IMR-90 (cell line): ENCODE measurements around the gene TFDP2. TPM values are rescaled to one million over a fixed set of nuclear protein-coding genes. Genes with fewer than 3 reads are reported as not detected.

ENCODE experiments used
- ATAC-seq: fragments of 200-7000 bp; cut with Tn5 transposase; 2 replicates; pipeline ENCODE4 v1.9.1; 2020; ENCODE audit warnings: low read depth, mild to moderate bottlenecking, moderate library complexity
- BruUV-seq: library from RNA; stranded (reverse); fragments of 400-500 nt; replicated peaks from 2 replicates; lab custom pipeline; 2021; lab: Mats Ljungman, UMichigan
- CTCF ChIA-PET: fragments of 300-600 bp; formaldehyde crosslinking; extraction: SDS; loops from one replicate; lab custom pipeline; 2021; ENCODE audit warnings: antibody characterized with exemption; lab: Yijun Ruan, JAX
- POLR2A ChIA-PET: fragments of 300-600 bp; sonication (Branson Sonifier 250); formaldehyde crosslinking; loops from one replicate; lab custom pipeline; 2022; ENCODE audit warnings: antibody characterized with exemption; ENCODE audit not compliant: unreplicated experiment; lab: Charles Lee
- DNase-seq: peaks from one replicate; pipeline ENCODE4 v3.0.0; 2013
- H2AFZ ChIP-seq: replicated peaks from 2 replicates; pipeline ENCODE3; 2013; ENCODE audit warnings: low read length, mild to moderate bottlenecking; ENCODE audit not compliant: poor library complexity
- H2AK5ac ChIP-seq: 2 replicates; pipeline ENCODE4 v1.6.1; 2013; ENCODE audit warnings: low read depth, low read length, inconsistent platforms
- H2AK9ac ChIP-seq: replicated peaks from 2 replicates; pipeline ENCODE3; 2013; ENCODE audit warnings: mild to moderate bottlenecking, low read depth, low read length, moderate library complexity; ENCODE audit not compliant: poor library complexity
- H2BK120ac ChIP-seq: 2 replicates; pipeline ENCODE4 v1.6.1; 2013; ENCODE audit warnings: low read depth, low read length, inconsistent platforms
- H2BK15ac ChIP-seq: 3 replicates; pipeline ENCODE4 v1.6.1; 2013; ENCODE audit warnings: low read depth, low read length, inconsistent platforms
- H2BK20ac ChIP-seq: 2 replicates; pipeline ENCODE4 v1.6.1; 2013; ENCODE audit warnings: low read depth, mild to moderate bottlenecking, inconsistent platforms, low read length, moderate library complexity
- H2BK5ac ChIP-seq: 2 replicates; pipeline ENCODE4 v1.6.1; 2013; ENCODE audit warnings: mild to moderate bottlenecking, low read depth, low read length, inconsistent platforms; ENCODE audit not compliant: poor library complexity, severe bottlenecking
- H3K14ac ChIP-seq: replicated peaks from 2 replicates; pipeline ENCODE4 v1.6.1; 2013; ENCODE audit warnings: low read depth, low read length, inconsistent platforms
- H3K18ac ChIP-seq: 2 replicates; pipeline ENCODE4 v1.6.1; 2013; ENCODE audit warnings: low read depth, low read length, control low read depth
- H3K23ac ChIP-seq: 2 replicates; pipeline ENCODE4 v1.6.1; 2013; ENCODE audit warnings: low read depth, low read length, inconsistent platforms
- H3K27ac ChIP-seq: 2 replicates; pipeline ENCODE4 v1.5.1; 2013; ENCODE audit warnings: mild to moderate bottlenecking, control low read depth, low read length; ENCODE audit not compliant: insufficient read depth
- H3K27me3 ChIP-seq: 2 replicates; pipeline ENCODE4 v1.6.1; 2013; ENCODE audit warnings: low read length; ENCODE audit not compliant: control insufficient read depth, insufficient read depth
- H3K36me3 ChIP-seq: 2 replicates; pipeline ENCODE4 v1.6.1; 2013; ENCODE audit warnings: low read length, mixed read lengths; ENCODE audit not compliant: control insufficient read depth, insufficient read depth
- H3K4ac ChIP-seq: 2 replicates; pipeline ENCODE4 v1.6.1; 2013; ENCODE audit warnings: low read depth, low read length, inconsistent platforms
- H3K4me1 ChIP-seq: 2 replicates; pipeline ENCODE4 v1.6.1; 2013; ENCODE audit warnings: low read length, mixed read lengths; ENCODE audit not compliant: control insufficient read depth, insufficient read depth
- H3K4me2 ChIP-seq: 2 replicates; pipeline ENCODE4 v1.6.1; 2013; ENCODE audit warnings: low read depth, mild to moderate bottlenecking, control low read depth, low read length, moderate library complexity
- H3K4me3 ChIP-seq: 2 replicates; pipeline ENCODE4 v1.5.1; 2013; ENCODE audit warnings: low read depth, mild to moderate bottlenecking, control low read depth, low read length, moderate library complexity; ENCODE audit not compliant: insufficient read depth
- H3K56ac ChIP-seq: 2 replicates; pipeline ENCODE4 v1.6.1; 2013; ENCODE audit warnings: low read length, inconsistent platforms; ENCODE audit not compliant: insufficient read depth; ENCODE audit errors: extremely low read depth
- H3K79me1 ChIP-seq, 2 experiments: 2 replicates each; pipeline ENCODE4 v1.6.1; 2013; ENCODE audit warnings: low read length in 2 of 2, inconsistent platforms in 1 of 2, low read depth in 1 of 2
- H3K9ac ChIP-seq: 2 replicates; pipeline ENCODE4 v1.6.1; 2013; ENCODE audit warnings: low read depth, low read length, control low read depth
- H3K9me1 ChIP-seq: 2 replicates; pipeline ENCODE4 v1.6.1; 2013; ENCODE audit warnings: low read length, inconsistent platforms; ENCODE audit not compliant: insufficient read depth
- H3K9me3 ChIP-seq: 2 replicates; pipeline ENCODE4 v1.6.1; 2013; ENCODE audit warnings: low read length; ENCODE audit not compliant: control insufficient read depth, insufficient read depth
- H4K20me1 ChIP-seq: 2 replicates; pipeline ENCODE4 v1.6.1; 2013; ENCODE audit warnings: low read length, inconsistent platforms; ENCODE audit not compliant: insufficient read depth
- H4K5ac ChIP-seq: 2 replicates; pipeline ENCODE4 v1.6.1; 2013; ENCODE audit warnings: mild to moderate bottlenecking, low read depth, low read length, control low read depth
- H4K8ac ChIP-seq, 2 experiments: 2 replicates each; pipeline ENCODE4 v1.6.1; 2013; ENCODE audit warnings: low read depth in 2 of 2, low read length in 2 of 2, control low read depth in 1 of 2, inconsistent platforms in 1 of 2
- H4K91ac ChIP-seq: 2 replicates; pipeline ENCODE4 v1.6.1; 2013; ENCODE audit warnings: low read depth, low read length, inconsistent platforms; ENCODE audit not compliant: insufficient read depth
- CHD1 ChIP-seq: IDR thresholded peaks from 2 replicates; pipeline ENCODE4 v1.6.1; 2012; ENCODE audit warnings: low read depth, low read length, improper control_type of control experiment
- RAD21 ChIP-seq: IDR thresholded peaks from 2 replicates; pipeline ENCODE4 v1.6.1; 2012; ENCODE audit warnings: low read length, improper control_type of control experiment
- RCOR1 ChIP-seq: IDR thresholded peaks from 2 replicates; pipeline ENCODE4 v1.6.1; 2012; ENCODE audit warnings: mild to moderate bottlenecking, low read length, improper control_type of control experiment; ENCODE audit not compliant: insufficient replicate concordance
- SMC3 ChIP-seq: fragments of 150-350 bp; IDR thresholded peaks from 2 replicates; pipeline ENCODE4 v1.6.1; 2016; ENCODE audit warnings: low read depth, mild to moderate bottlenecking, antibody characterized with exemption, low read length, moderate library complexity
- WGBS, 2 experiments: methylation state at CpG; one replicate each; pipeline versions ENCODE4 v1.1.5 to v1.1.7; 2013; ENCODE audit warnings: missing lambda C conversion rate in 2 of 2; ENCODE audit not compliant: insufficient read length in 1 of 2; ENCODE audit errors: extremely low coverage in 2 of 2; 5-methylcytosine and 5-hydroxymethylcytosine counted together
- dilution Hi-C: fragments of 300-500 bp; cut with HindIII; formaldehyde crosslinking; loops from one replicate; pipeline ENCODE4 v1.14.3; 2018; ENCODE audit warnings: low sequenced_read_pairs; ENCODE audit not compliant: unreplicated experiment
- in situ Hi-C: fragments of 300-500 bp; cut with MboI; formaldehyde crosslinking; loops from 3 replicates; pipeline ENCODE4 v1.14.3; 2019; ENCODE audit warnings: low sequenced_read_pairs, inconsistent platforms, mixed read lengths
- intact Hi-C: fragments of 100-400 bp; cut with micrococcal nuclease; formaldehyde crosslinking; loops from 2 replicates; pipeline ENCODE4 v1.10.0; 2022
- polyA plus RNA-seq, 3 experiments: library from polyadenylated mRNA; depleted of rRNA; stranded (reverse); fragments of >200 nt; gene quantifications; 2 replicates each; pipeline ENCODE4 v1.2.3, GENCODE V29; 2012; ENCODE audit warnings: low replicate concordance in 1 of 3
- total RNA-seq: library from RNA; depleted of rRNA; stranded (reverse); fragments of >200 nt; gene quantifications from 2 replicates; pipeline ENCODE4 v1.2.3, GENCODE V29; 2012
- TF ChIP-seq, protein P1 (sequence below): conservative IDR thresholded peaks from 2 replicates; pipeline ENCODE4 v1.5.1; 2012; ENCODE audit warnings: mild to moderate bottlenecking, low read depth, low read length, improper control_type of control experiment

TFDP2 gene
- total and polyA plus RNA-seq, 2 of the 4 experiments (the other 2 are of a cell fraction) = 10.7 to 23.7 TPM

DNA sequence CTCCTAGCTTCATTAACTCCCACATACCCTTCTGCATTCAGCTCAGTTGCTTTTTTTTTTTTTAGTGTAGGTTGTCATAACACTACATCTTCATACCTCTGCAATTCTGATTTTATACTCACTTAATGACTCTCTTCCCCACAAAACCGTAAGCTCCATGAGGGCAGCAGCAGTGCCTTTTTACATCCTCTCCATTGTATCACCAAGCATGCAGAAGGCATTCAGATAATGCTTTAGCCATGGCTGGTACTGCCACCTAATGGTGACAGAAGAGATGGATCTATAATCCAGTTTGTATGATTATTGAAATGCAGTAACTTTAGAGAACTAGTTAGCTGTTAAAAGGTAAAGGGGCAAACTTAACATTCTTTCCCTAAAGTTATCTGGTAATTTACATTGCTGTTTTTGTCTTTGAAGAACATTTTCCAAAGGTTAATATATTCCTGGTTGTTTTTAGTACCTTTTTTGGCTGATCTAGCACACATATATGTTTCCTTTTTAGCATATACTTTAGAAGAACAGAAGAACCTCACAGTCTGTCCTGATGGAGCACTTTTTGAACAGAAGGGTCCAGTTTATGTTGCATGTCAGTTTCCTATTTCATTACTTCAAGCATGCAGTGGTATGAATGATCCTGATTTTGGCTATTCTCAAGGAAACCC, 236.1 kb downstream of the TFDP2 start:
- dilution Hi-C loops (no loop called here), in situ Hi-C loops (loop anchor here (10.0 kb wide), 1 partner anchor 318 kb away; no protein-coding TSS in a partner anchor), intact Hi-C loops (loop anchor here (1.0 to 5.0 kb wide), 2 partner anchors 175 to 336 kb away; partner anchors contain the start of gene RNF7)
- no peak overlapping the region for H3K18ac ChIP-seq
- no peaks in the 10 kb centered on the region for H3K27me3 ChIP-seq
- H4K20me1 ChIP-seq = no peaks in the 10 kb centered on the region; the same call in 1 of the 2 replicates
- no peak overlapping the region for H3K4me3 ChIP-seq
- H3K4ac ChIP-seq = no peak overlapping the region
- no peak overlapping the region for H2AK5ac ChIP-seq
- no peak overlapping the region for H3K4me2 ChIP-seq
- H4K5ac ChIP-seq = no peak overlapping the region
- CTCF ChIA-PET = interaction anchor here (0.5 to 1.2 kb wide), 7 partner anchors 17 to 1706 kb away, joined by 3 to 4 read pairs (median 4); no protein-coding TSS in a partner anchor
- H2BK5ac ChIP-seq = no peak overlapping the region
- H3K56ac ChIP-seq = no peak overlapping the region
- H3K23ac ChIP-seq = no peak overlapping the region
- ATAC-seq (peak; percentile 64), DNase-seq (peak; percentile 62)
- no peak overlapping the region for H3K14ac ChIP-seq
- WGBS, 2 experiments = no CpG with 5 or more reads among the region's 1 CpG
- no peak overlapping the region for H3K27ac ChIP-seq
- no peak overlapping the region for H2BK15ac ChIP-seq
- H4K8ac ChIP-seq = no peak overlapping the region
- H2BK120ac ChIP-seq = no peak overlapping the region
- peaks cover 18% of the 10 kb centered on the region for H3K36me3 ChIP-seq
- no peak overlapping the region for H4K91ac ChIP-seq
- peak; percentile 52 for TF ChIP-seq SMC3
- peak; percentile 76 for TF ChIP-seq RAD21
- TF ChIP-seq, protein P1, sequence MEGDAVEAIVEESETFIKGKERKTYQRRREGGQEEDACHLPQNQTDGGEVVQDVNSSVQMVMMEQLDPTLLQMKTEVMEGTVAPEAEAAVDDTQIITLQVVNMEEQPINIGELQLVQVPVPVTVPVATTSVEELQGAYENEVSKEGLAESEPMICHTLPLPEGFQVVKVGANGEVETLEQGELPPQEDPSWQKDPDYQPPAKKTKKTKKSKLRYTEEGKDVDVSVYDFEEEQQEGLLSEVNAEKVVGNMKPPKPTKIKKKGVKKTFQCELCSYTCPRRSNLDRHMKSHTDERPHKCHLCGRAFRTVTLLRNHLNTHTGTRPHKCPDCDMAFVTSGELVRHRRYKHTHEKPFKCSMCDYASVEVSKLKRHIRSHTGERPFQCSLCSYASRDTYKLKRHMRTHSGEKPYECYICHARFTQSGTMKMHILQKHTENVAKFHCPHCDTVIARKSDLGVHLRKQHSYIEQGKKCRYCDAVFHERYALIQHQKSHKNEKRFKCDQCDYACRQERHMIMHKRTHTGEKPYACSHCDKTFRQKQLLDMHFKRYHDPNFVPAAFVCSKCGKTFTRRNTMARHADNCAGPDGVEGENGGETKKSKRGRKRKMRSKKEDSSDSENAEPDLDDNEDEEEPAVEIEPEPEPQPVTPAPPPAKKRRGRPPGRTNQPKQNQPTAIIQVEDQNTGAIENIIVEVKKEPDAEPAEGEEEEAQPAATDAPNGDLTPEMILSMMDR = peak; percentile 61
- TF ChIP-seq CHD1 = no peak
- TF ChIP-seq RCOR1 = peak; percentile 68
- peaks cover 7% of the 10 kb centered on the region; the same call in 1 of the 2 replicates for H3K9me1 ChIP-seq
- no peak overlapping the region for H3K9ac ChIP-seq
- no peak overlapping the region for H2BK20ac ChIP-seq
- peaks cover 11 to 26% of the 10 kb centered on the region in 2 experiments for H3K79me1 ChIP-seq
- H2AK9ac ChIP-seq = no peak overlapping the region
- peaks cover 2% of the 10 kb centered on the region for H3K4me1 ChIP-seq
- POLR2A ChIA-PET = interaction anchor here (0.6 kb wide), 1 partner anchor 15 kb away, joined by 4 read pairs; no protein-coding TSS in a partner anchor
- no peaks in the 10 kb centered on the region for H3K9me3 ChIP-seq
- no peak overlapping the region for H2AFZ ChIP-seq
- BruUV-seq = no TSS peak
